HG03575 (cell line): ENCODE data around the gene PLPP4.

Source experiments
- ATAC-seq: cut with Tn5 transposase; IDR thresholded peaks from one replicate; pipeline ENCODE4 v1.9.1; 2021; ENCODE audit not compliant: unreplicated experiment, insufficient number of reproducible peaks, low FRiP score; ENCODE audit errors: extremely low read depth

PLPP4 gene

DNA sequence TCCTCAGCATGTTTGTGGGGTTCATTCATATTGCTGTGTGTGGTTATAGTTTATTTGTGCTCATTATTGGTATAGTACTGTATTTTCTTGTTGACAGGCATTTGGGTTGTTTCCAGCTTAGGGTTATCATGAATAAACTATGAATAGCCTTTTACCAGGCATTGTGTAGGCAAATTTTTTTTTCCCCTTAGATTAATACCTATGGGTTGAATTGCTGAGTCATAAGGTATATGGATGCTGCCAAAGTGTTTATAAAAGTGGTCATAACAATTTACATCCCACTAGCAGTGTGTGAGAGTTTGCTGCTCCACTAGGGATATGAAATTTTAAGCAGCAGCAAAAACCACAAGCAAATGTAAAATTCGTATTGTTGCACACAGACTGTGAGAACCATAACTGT lies 175.0 kb downstream of the PLPP4 start:
- ATAC-seq = no peak

GRCh38 chr10:120632942-120633341 lies 175.9 kb downstream of the PLPP4 start:
- ATAC-seq = no peak

- ATAC-seq = no peak
These were observed 177.6 kb downstream of the PLPP4 start for GRCh38 chr10:120634659-120635058.
